ENCODE measurements around the gene CDH19.

The CDH19 gene

GRCh38 chr18:66555585-66555984 is 48.3 kb downstream of the CDH19 start:
- H3K9me3 ChIP-seq (ENCODE audit: control insufficient read depth, insufficient read depth, low read depth, low read length) = no peaks in the 10 kb centered on the region
- H3K36me3 ChIP-seq (ENCODE audit: control insufficient read depth in 2 of 2, insufficient read depth in 1 of 2, low read length in 2 of 2) = no peaks in the 10 kb centered on the region
- H3K4me1 ChIP-seq (ENCODE audit: control insufficient read depth, insufficient read depth, low read length) = no peaks in the 10 kb centered on the region
- CTCF ChIA-PET = no interaction called here
- H3K4me3 ChIP-seq (ENCODE audit: low read depth, low read length) = no peak overlapping the region
- no peak overlapping the region for H3K27ac ChIP-seq (ENCODE audit: extremely low read depth, low read depth, low read length)
- POLR2A ChIA-PET = no interaction called here
- TF ChIP-seq ZNF146 (tag by site-specific recombination; IDR thresholded peaks at IDR 0.05) (no peak), ZBTB20 (tag by site-specific recombination; IDR thresholded peaks at IDR 0.05) (no peak), ZNF473 (tag by site-specific recombination; IDR thresholded peaks at IDR 0.05) (no peak), ZFP37 (tag by site-specific recombination; IDR thresholded peaks at IDR 0.05) (no peak), ZNF202 (tag by site-specific recombination; IDR thresholded peaks at IDR 0.05; ENCODE audit: borderline replicate concordance) (no peak), ZNF174 (tag by site-specific recombination; IDR thresholded peaks at IDR 0.05) (no peak), HOXD13 (CRISPR knock-in tag; IDR thresholded peaks at IDR 0.05; ENCODE audit: borderline replicate concordance) (no peak), ZNF350 (tag by site-specific recombination; IDR thresholded peaks at IDR 0.05) (no peak), ZNF639 (tag by site-specific recombination; IDR thresholded peaks at IDR 0.05) (no peak), MEIS1 (CRISPR knock-in tag; IDR thresholded peaks at IDR 0.05; ENCODE audit: borderline replicate concordance) (no peak), ZNF692 (tag by site-specific recombination; IDR thresholded peaks at IDR 0.05) (no peak), REPIN1 (tag by site-specific recombination; IDR thresholded peaks at IDR 0.05; ENCODE audit: low read depth) (no peak)
- TF ChIP-seq, protein P1, sequence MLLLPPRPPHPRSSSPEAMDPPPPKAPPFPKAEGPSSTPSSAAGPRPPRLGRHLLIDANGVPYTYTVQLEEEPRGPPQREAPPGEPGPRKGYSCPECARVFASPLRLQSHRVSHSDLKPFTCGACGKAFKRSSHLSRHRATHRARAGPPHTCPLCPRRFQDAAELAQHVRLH (tag by site-specific recombination; IDR thresholded peaks at IDR 0.05) = no peak

GRCh38 chr18:66553824-66554223 is 50.1 kb downstream of the CDH19 start:
- Histone ChIP-seq H3K9me3 (ENCODE audit: control insufficient read depth, insufficient read depth, low read depth, low read length) (no peaks in the 10 kb centered on the region), H3K4me3 (ENCODE audit: low read depth, low read length) (no peak overlapping the region), H3K36me3 (ENCODE audit: control insufficient read depth in 2 of 2, insufficient read depth in 1 of 2, low read length in 2 of 2) (no peaks in the 10 kb centered on the region), H3K4me1 (ENCODE audit: control insufficient read depth, insufficient read depth, low read length) (no peaks in the 10 kb centered on the region), H3K27ac (ENCODE audit: extremely low read depth, low read depth, low read length) (no peak overlapping the region)
- CTCF ChIA-PET = interaction anchor here (0.5 kb wide), 1 partner anchor 963 kb away, joined by 3 read pairs; no protein-coding TSS in a partner anchor
- POLR2A ChIA-PET = no interaction called here
- TF ChIP-seq, protein P2, sequence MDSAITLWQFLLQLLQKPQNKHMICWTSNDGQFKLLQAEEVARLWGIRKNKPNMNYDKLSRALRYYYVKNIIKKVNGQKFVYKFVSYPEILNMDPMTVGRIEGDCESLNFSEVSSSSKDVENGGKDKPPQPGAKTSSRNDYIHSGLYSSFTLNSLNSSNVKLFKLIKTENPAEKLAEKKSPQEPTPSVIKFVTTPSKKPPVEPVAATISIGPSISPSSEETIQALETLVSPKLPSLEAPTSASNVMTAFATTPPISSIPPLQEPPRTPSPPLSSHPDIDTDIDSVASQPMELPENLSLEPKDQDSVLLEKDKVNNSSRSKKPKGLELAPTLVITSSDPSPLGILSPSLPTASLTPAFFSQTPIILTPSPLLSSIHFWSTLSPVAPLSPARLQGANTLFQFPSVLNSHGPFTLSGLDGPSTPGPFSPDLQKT (IDR thresholded peaks at IDR 0.05; ENCODE audit: borderline replicate concordance, low read depth, low read length) = no peak
- TF ChIP-seq ZNF416 (tag by site-specific recombination; IDR thresholded peaks at IDR 0.05) (no peak), ZNF10 (tag by site-specific recombination; IDR thresholded peaks at IDR 0.05) (no peak)
- TF ChIP-seq, protein P3, sequence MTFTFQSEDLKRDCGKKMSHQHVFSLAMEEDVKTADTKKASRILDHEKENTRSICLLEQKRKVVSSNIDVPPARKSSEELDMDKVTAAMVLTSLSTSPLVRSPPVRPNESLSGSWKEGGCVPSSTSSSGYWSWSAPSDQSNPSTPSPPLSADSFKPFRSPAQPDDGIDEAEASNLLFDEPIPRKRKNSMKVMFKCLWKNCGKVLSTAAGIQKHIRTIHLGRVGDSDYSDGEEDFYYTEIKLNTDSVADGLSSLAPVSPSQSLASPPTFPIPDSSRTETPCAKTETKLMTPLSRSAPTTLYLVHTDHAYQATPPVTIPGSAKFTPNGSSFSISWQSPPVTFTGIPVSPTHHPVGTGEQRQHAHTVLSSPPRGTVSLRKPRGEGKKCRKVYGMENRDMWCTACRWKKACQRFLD (tag by site-specific recombination; IDR thresholded peaks at IDR 0.05) = no peak

- H3K9me3 ChIP-seq (ENCODE audit: control insufficient read depth, insufficient read depth, low read depth, low read length) = no peaks in the 10 kb centered on the region
- H3K4me3 ChIP-seq (ENCODE audit: low read depth, low read length) = no peak overlapping the region
- ChIA-PET POLR2A (no interaction called here), CTCF (no interaction called here)
- no peaks in the 10 kb centered on the region for H3K4me1 ChIP-seq (ENCODE audit: control insufficient read depth, insufficient read depth, low read length)
- H3K27ac ChIP-seq (ENCODE audit: extremely low read depth, low read depth, low read length) = no peak overlapping the region
- no peaks in the 10 kb centered on the region for H3K36me3 ChIP-seq (ENCODE audit: control insufficient read depth in 2 of 2, insufficient read depth in 1 of 2, low read length in 2 of 2)
- TF ChIP-seq ZNF658 (tag by site-specific recombination; IDR thresholded peaks at IDR 0.05) = no peak
- no peak for TF ChIP-seq ZNF366 (tag by site-specific recombination; conservative IDR thresholded peaks at IDR 0.05)
- TF ChIP-seq ZNF776 (tag by site-specific recombination; IDR thresholded peaks at IDR 0.05; ENCODE audit: borderline replicate concordance) = no peak
- TF ChIP-seq ZFP41 (tag by site-specific recombination; IDR thresholded peaks at IDR 0.05; ENCODE audit: borderline replicate concordance) = no peak
- TF ChIP-seq SP2 (tag by site-specific recombination; IDR thresholded peaks at IDR 0.05) = no peak
- TF ChIP-seq, protein P1 (tag by site-specific recombination; IDR thresholded peaks at IDR 0.05) = no peak
- TF ChIP-seq ZNF549 (tag by site-specific recombination; IDR thresholded peaks at IDR 0.05) = no peak
- TF ChIP-seq KLF16 (tag by site-specific recombination; IDR thresholded peaks at IDR 0.05) = no peak
- no peak for TF ChIP-seq ZNF639 (tag by site-specific recombination; IDR thresholded peaks at IDR 0.05)
- TF ChIP-seq ZNF561 (tag by site-specific recombination; IDR thresholded peaks at IDR 0.05; ENCODE audit: borderline replicate concordance) = no peak
- no peak for TF ChIP-seq ZNF146 (tag by site-specific recombination; IDR thresholded peaks at IDR 0.05)
- no peak for TF ChIP-seq ZNF214 (tag by site-specific recombination; IDR thresholded peaks at IDR 0.05; ENCODE audit: borderline replicate concordance)
Measured at GRCh38 chr18:66550366-66550765, 53.5 kb downstream of the CDH19 start.

Data from HEK293 (cell line).